H9 (cell line): Measurements from ENCODE around the gene CFAP299. TPM values are rescaled to one million over a fixed set of nuclear protein-coding genes. Genes with fewer than 3 reads are reported as not detected.

Source experiments
- DNase-seq: peaks from one replicate; pipeline ENCODE4 v3.0.0-alpha.2; 2017
- H2AFZ ChIP-seq: one replicate; pipeline ENCODE4 v1.6.1; 2013; ENCODE audit warnings: mild to moderate bottlenecking, low read length, control low read depth, moderate library complexity
- H2AK5ac ChIP-seq: 2 replicates; pipeline ENCODE4 v1.6.1; 2013; ENCODE audit warnings: low read length, control low read depth, mixed read lengths; ENCODE audit not compliant: insufficient read length
- H2BK120ac ChIP-seq: one replicate; pipeline ENCODE4 v1.6.1; 2013; ENCODE audit warnings: low read depth, mild to moderate bottlenecking, low read length, control low read depth, inconsistent platforms; ENCODE audit not compliant: poor library complexity, severe bottlenecking
- H2BK12ac ChIP-seq: 2 replicates; pipeline ENCODE4 v1.6.1; 2013; ENCODE audit warnings: low read length, control low read depth, mixed read lengths, low read depth; ENCODE audit not compliant: insufficient read length
- H2BK15ac ChIP-seq: 2 replicates; pipeline ENCODE4 v1.6.1; 2013; ENCODE audit warnings: low read depth, low read length, control low read depth
- H2BK20ac ChIP-seq: one replicate; pipeline ENCODE4 v1.6.1; 2013; ENCODE audit warnings: low read depth, mild to moderate bottlenecking, low read length, control low read depth, inconsistent platforms; ENCODE audit not compliant: poor library complexity, severe bottlenecking
- H2BK5ac ChIP-seq: 2 replicates; pipeline ENCODE4 v1.6.1; 2013; ENCODE audit warnings: low read length, control low read depth, mixed read lengths; ENCODE audit not compliant: insufficient read length
- H3K14ac ChIP-seq: 2 replicates; pipeline ENCODE4 v1.6.1; 2013; ENCODE audit warnings: low read length, control low read depth; ENCODE audit not compliant: insufficient read depth
- H3K18ac ChIP-seq: 2 replicates; pipeline ENCODE4 v1.6.1; 2013; ENCODE audit warnings: low read depth, mild to moderate bottlenecking, mixed read lengths, low read length, control low read depth; ENCODE audit not compliant: insufficient read length
- H3K23ac ChIP-seq: 2 replicates; pipeline ENCODE4 v1.6.1; 2013; ENCODE audit warnings: low read length, control low read depth, mixed read lengths, low read depth; ENCODE audit not compliant: insufficient read length
- H3K23me2 ChIP-seq: 2 replicates; pipeline ENCODE4 v1.6.1; 2013; ENCODE audit warnings: low read depth, mild to moderate bottlenecking, mixed read lengths, low read length, control low read depth; ENCODE audit not compliant: insufficient read length, poor library complexity, severe bottlenecking
- H3K27ac ChIP-seq: 2 replicates; pipeline ENCODE4 v1.5.1; 2013; ENCODE audit warnings: low read length, control low read depth, mixed read lengths, low read depth; ENCODE audit not compliant: insufficient read length
- H3K27me3 ChIP-seq: 2 replicates; pipeline ENCODE4 v1.6.1; 2013; ENCODE audit warnings: low read length, control low read depth, inconsistent platforms; ENCODE audit not compliant: insufficient read depth
- H3K4ac ChIP-seq: 2 replicates; pipeline ENCODE4 v1.6.1; 2013; ENCODE audit warnings: low read depth, mild to moderate bottlenecking, control low read depth, inconsistent platforms, low read length, moderate library complexity
- H3K4me1 ChIP-seq: 2 replicates; pipeline ENCODE4 v1.6.1; 2013; ENCODE audit warnings: low read length, control low read depth, inconsistent platforms; ENCODE audit not compliant: insufficient read depth
- H3K4me2 ChIP-seq: 2 replicates; pipeline ENCODE4 v1.6.1; 2013; ENCODE audit warnings: low read length, control low read depth, mixed read lengths; ENCODE audit not compliant: insufficient read length, insufficient read depth
- H3K56ac ChIP-seq: 2 replicates; pipeline ENCODE4 v1.6.1; 2013; ENCODE audit warnings: low read depth, mild to moderate bottlenecking, mixed read lengths, low read length, control low read depth; ENCODE audit not compliant: insufficient read length
- H3K79me1 ChIP-seq: 2 replicates; pipeline ENCODE4 v1.6.1; 2013; ENCODE audit warnings: low read depth, mild to moderate bottlenecking, moderate library complexity, low read length, control low read depth, inconsistent platforms; ENCODE audit not compliant: insufficient read depth, poor library complexity, severe bottlenecking
- H3K79me2 ChIP-seq: 2 replicates; pipeline ENCODE4 v1.6.1; 2013; ENCODE audit warnings: low read length, control low read depth, inconsistent platforms; ENCODE audit not compliant: insufficient read depth
- H3K9ac ChIP-seq: 2 replicates; pipeline ENCODE4 v1.6.1; 2013; ENCODE audit warnings: low read length, control low read depth, mixed read lengths; ENCODE audit not compliant: insufficient read length; ENCODE audit errors: extremely low read depth
- H3K9me3 ChIP-seq: one replicate; pipeline ENCODE4 v1.6.1; 2013; ENCODE audit warnings: low read depth, low read length, inconsistent platforms; ENCODE audit not compliant: control insufficient read depth
- H3T11ph ChIP-seq: one replicate; pipeline ENCODE4 v1.6.1; 2013; ENCODE audit warnings: mild to moderate bottlenecking, low read length, control low read depth, inconsistent platforms
- H4K20me1 ChIP-seq: one replicate; pipeline ENCODE4 v1.6.1; 2013; ENCODE audit not compliant: control insufficient read depth, insufficient read length, insufficient read depth
- H4K5ac ChIP-seq: 2 replicates; pipeline ENCODE4 v1.6.1; 2013; ENCODE audit warnings: low read depth, mild to moderate bottlenecking, mixed read lengths, low read length, control low read depth; ENCODE audit not compliant: insufficient read length
- H4K8ac ChIP-seq: replicated peaks from 2 replicates; pipeline ENCODE4 v1.6.1; 2013; ENCODE audit warnings: low read length, control low read depth, mixed read lengths, low read depth; ENCODE audit not compliant: insufficient read length
- H4K91ac ChIP-seq: 2 replicates; pipeline ENCODE4 v1.6.1; 2013; ENCODE audit warnings: low read depth, mild to moderate bottlenecking, moderate library complexity, mixed read lengths, low read length, control low read depth; ENCODE audit not compliant: insufficient read length
- H3K27ac Mint-ChIP-seq, 3 experiments: 2 replicates in 2 of 3; 3 replicates in 1 of 3; pipeline ENCODE4 v1.8.0; 2020 to 2021; ENCODE audit warnings: mixed read lengths in 3 of 3, mild to moderate bottlenecking in 1 of 3, moderate library complexity in 1 of 3
- H3K27me3 Mint-ChIP-seq: 2 replicates; pipeline ENCODE4 v1.8.0; 2021; ENCODE audit warnings: low read depth, mild to moderate bottlenecking, moderate library complexity, mixed read lengths
- H3K36me3 Mint-ChIP-seq, 3 experiments: 2 replicates in 2 of 3; 3 replicates in 1 of 3; pipeline ENCODE4 v1.8.0; 2020 to 2021; ENCODE audit warnings: low read depth in 3 of 3, mixed read lengths in 3 of 3; ENCODE audit not compliant: insufficient read depth in 1 of 3
- H3K4me1 Mint-ChIP-seq, 2 experiments: 2 replicates each; pipeline ENCODE4 v1.8.0; 2020; ENCODE audit warnings: mixed read lengths in 2 of 2
- H3K4me3 Mint-ChIP-seq, 2 experiments: 2 replicates in 1 of 2; 3 replicates in 1 of 2; pipeline ENCODE4 v1.8.0; 2020 to 2021; ENCODE audit warnings: mild to moderate bottlenecking in 2 of 2, mixed read lengths in 2 of 2, moderate library complexity in 1 of 2
- H3K9me3 Mint-ChIP-seq, 2 experiments: 2 replicates in 1 of 2; 3 replicates in 1 of 2; pipeline ENCODE4 v1.8.0; 2020; ENCODE audit warnings: mild to moderate bottlenecking in 2 of 2, mixed read lengths in 2 of 2, moderate library complexity in 1 of 2
- WGBS: extraction: QIAGEN DNeasy Blood & Tissue Kit; methylation state at CpG from one replicate; pipeline ENCODE4 v1.1.7; 2013; ENCODE audit warnings: missing lambda C conversion rate, low lambda C conversion rate, mixed read lengths; ENCODE audit not compliant: insufficient read length; ENCODE audit errors: extremely low coverage; 5-methylcytosine and 5-hydroxymethylcytosine counted together
- total RNA-seq: library from RNA; stranded (reverse); gene quantifications from 2 replicates; pipeline ENCODE4 v1.2.1, GENCODE V29; 2021
- TF ChIP-seq, protein P1 (sequence below): fragments of 200-600 bp; sonication (generic); conservative IDR thresholded peaks from 3 replicates; pipeline ENCODE4 v1.8.0; 2021; ENCODE audit warnings: antibody characterized with exemption, mild to moderate bottlenecking

CFAP299 gene
- total RNA-seq, 1 experiment from 2014 or later: not detected

DNA sequence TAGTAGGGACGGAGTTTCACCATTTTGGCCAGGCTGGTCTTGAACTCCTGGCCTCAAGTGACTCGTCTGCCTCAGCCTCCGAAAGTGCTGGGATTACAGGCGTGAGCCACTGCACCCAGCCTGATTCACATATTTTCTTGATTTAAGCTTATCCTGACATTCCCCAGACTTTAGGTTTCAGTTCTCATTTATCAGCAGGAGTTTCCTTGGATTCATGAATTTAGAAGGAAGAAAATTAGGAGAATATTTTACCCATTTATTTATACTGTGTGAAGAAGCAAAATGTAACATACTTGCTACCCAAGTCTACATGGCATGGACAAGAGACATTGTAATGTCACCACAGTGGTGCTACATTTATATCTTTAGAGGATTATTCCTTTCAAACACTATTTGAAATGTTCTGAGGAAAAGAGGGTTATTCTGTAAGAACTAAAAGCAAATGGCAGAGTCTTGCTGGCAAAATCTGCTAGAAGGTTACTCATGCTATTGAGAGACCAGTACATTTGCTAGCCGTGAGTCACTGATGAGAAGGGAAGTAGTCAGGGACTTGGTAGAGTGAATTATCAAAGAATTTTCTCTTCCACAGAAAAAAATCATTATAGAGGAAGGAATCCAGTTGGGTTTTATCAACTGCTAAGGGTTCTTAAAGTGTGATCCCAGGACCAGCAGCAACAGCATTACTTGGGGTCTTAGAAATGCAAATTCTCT lies 26.1 kb upstream of the CFAP299 start:
- no CpG with 5 or more reads among the region's 5 CpGs for WGBS
- Mint-ChIP-seq H3K36me3 (no peaks in the 10 kb centered on the region), H3K4me1 (peaks cover 29 to 31% of the 10 kb centered on the region in 2 experiments), H3K4me3 (no peak overlapping the region), H3K27me3 (no peaks in the 10 kb centered on the region; the same call in none of the 2 replicates), H3K9me3 (no peaks in the 10 kb centered on the region), H3K27ac (no peak overlapping the region)
- TF ChIP-seq, protein P1, sequence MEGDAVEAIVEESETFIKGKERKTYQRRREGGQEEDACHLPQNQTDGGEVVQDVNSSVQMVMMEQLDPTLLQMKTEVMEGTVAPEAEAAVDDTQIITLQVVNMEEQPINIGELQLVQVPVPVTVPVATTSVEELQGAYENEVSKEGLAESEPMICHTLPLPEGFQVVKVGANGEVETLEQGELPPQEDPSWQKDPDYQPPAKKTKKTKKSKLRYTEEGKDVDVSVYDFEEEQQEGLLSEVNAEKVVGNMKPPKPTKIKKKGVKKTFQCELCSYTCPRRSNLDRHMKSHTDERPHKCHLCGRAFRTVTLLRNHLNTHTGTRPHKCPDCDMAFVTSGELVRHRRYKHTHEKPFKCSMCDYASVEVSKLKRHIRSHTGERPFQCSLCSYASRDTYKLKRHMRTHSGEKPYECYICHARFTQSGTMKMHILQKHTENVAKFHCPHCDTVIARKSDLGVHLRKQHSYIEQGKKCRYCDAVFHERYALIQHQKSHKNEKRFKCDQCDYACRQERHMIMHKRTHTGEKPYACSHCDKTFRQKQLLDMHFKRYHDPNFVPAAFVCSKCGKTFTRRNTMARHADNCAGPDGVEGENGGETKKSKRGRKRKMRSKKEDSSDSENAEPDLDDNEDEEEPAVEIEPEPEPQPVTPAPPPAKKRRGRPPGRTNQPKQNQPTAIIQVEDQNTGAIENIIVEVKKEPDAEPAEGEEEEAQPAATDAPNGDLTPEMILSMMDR: no peak
- no peak overlapping the region for H3K14ac ChIP-seq
- H3K9me3 ChIP-seq: no peaks in the 10 kb centered on the region
- no peak overlapping the region for H3K4me2 ChIP-seq
- H4K91ac ChIP-seq: no peak overlapping the region
- H2BK120ac ChIP-seq: no peak overlapping the region
- no peak overlapping the region for H3K9ac ChIP-seq
- H4K20me1 ChIP-seq: no peaks in the 10 kb centered on the region
- H2BK20ac ChIP-seq: no peak overlapping the region
- H3K23ac ChIP-seq: no peak overlapping the region
- H3K18ac ChIP-seq: no peak overlapping the region
- H3K23me2 ChIP-seq: no peaks in the 10 kb centered on the region
- H4K5ac ChIP-seq: no peak overlapping the region
- no peak overlapping the region for H3K27ac ChIP-seq
- no peaks in the 10 kb centered on the region for H3K79me2 ChIP-seq
- H3K79me1 ChIP-seq: no peaks in the 10 kb centered on the region
- no peak overlapping the region for H4K8ac ChIP-seq
- H2BK5ac ChIP-seq: no peak overlapping the region
- no peak overlapping the region for H3K56ac ChIP-seq
- no peak overlapping the region for H2AFZ ChIP-seq
- H3K27me3 ChIP-seq: no peaks in the 10 kb centered on the region
- no peak overlapping the region for H2AK5ac ChIP-seq
- H3K4ac ChIP-seq: no peak overlapping the region
- no peak overlapping the region for H3T11ph ChIP-seq
- no peak for DNase-seq
- no peak overlapping the region for H2BK12ac ChIP-seq
- H3K4me1 ChIP-seq: peaks cover 2% of the 10 kb centered on the region; the same call in 1 of the 2 replicates
- no peak overlapping the region for H2BK15ac ChIP-seq
